ENCODE results near the gene TTLL12. TPM values are rescaled to one million over a fixed set of nuclear protein-coding genes. Genes with fewer than 3 reads are reported as not detected.
"Not testable (repeated sequence)": the region's sequence is repeated elsewhere in the genome, so short reads cannot be mapped to it uniquely, and the experiment has no call there.

Gene TTLL12
- total RNA-seq, 1 experiment from 2014 or later = 100 TPM

GRCh38 chr22:43146332-43146731, 40.6 kb downstream of the TTLL12 start:
- H3K27me3 ChIP-seq (ENCODE audit: insufficient read depth, low read length); H3K9ac ChIP-seq (ENCODE audit: low read length); H4K20me1 ChIP-seq (ENCODE audit: insufficient read depth); H3K9me3 ChIP-seq (ENCODE audit: control insufficient read depth in 1 of 2, insufficient read depth in 1 of 2, low read depth in 1 of 2, low read length in 2 of 2); H3K27ac ChIP-seq (ENCODE audit: low read depth, low read length); intact Hi-C loops (cut with micrococcal nuclease); H3K4me3 ChIP-seq (replicated peaks in 1 of 2; ENCODE audit: low read depth in 1 of 2, low read length in 2 of 2); DNase-seq (ENCODE audit: low read depth, low spot score); ATAC-seq; H3K36me3 ChIP-seq (ENCODE audit: control insufficient read depth in 1 of 2, insufficient read depth in 2 of 2, low read length in 2 of 2); BruUV-seq (replicated peaks); H2AFZ ChIP-seq (ENCODE audit: low read depth, low read length, poor library complexity, severe bottlenecking); H3K9me2 ChIP-seq (ENCODE audit: insufficient read depth); CTCF ChIA-PET; H3K4me2 ChIP-seq (ENCODE audit: low read length): not testable (repeated sequence)
- ChIA-PET POLR2A (interaction anchor here (0.7 kb wide), 2 partner anchors 237 to 284 kb away, joined by 3 read pairs; no protein-coding TSS in a partner anchor), RAD21 (ENCODE audit: low non-redundant PET in 1 of 2, low total read pairs in 2 of 2, uncharacterized antibody in 2 of 2, unreplicated experiment in 2 of 2) (interaction anchor here in 1 of 2 experiments (0.7 kb wide), 1 partner anchor 67 kb away, joined by 4 read pairs; no protein-coding TSS in a partner anchor)
- Histone ChIP-seq H3K4me1 (ENCODE audit: control insufficient read depth in 1 of 2, insufficient read depth in 2 of 2, low read length in 2 of 2) (peaks cover 13 to 26% of the 10 kb centered on the region in 2 experiments; a peak in 3 of 4 replicates), H3K79me2 (ENCODE audit: insufficient read depth, low read length) (peaks cover 18% of the 10 kb centered on the region)

GRCh38 chr22:43145371-43145770, 41.6 kb downstream of the TTLL12 start:
- POLR2A ChIA-PET; BruUV-seq (replicated peaks); H3K9ac ChIP-seq (ENCODE audit: low read length); CTCF ChIA-PET; intact Hi-C loops (cut with micrococcal nuclease); H3K36me3 ChIP-seq (ENCODE audit: control insufficient read depth in 1 of 2, insufficient read depth in 2 of 2, low read length in 2 of 2); H3K9me3 ChIP-seq (ENCODE audit: control insufficient read depth in 1 of 2, insufficient read depth in 1 of 2, low read depth in 1 of 2, low read length in 2 of 2); H3K27me3 ChIP-seq (ENCODE audit: insufficient read depth, low read length); H3K9me2 ChIP-seq (ENCODE audit: insufficient read depth); H3K4me2 ChIP-seq (ENCODE audit: low read length); H3K4me3 ChIP-seq (replicated peaks in 1 of 2; ENCODE audit: low read depth in 1 of 2, low read length in 2 of 2); H3K27ac ChIP-seq (ENCODE audit: low read depth, low read length); ATAC-seq; H2AFZ ChIP-seq (ENCODE audit: low read depth, low read length, poor library complexity, severe bottlenecking); H4K20me1 ChIP-seq (ENCODE audit: insufficient read depth); DNase-seq (ENCODE audit: low read depth, low spot score): not testable (repeated sequence)
- Histone ChIP-seq H3K4me1 (ENCODE audit: control insufficient read depth in 1 of 2, insufficient read depth in 2 of 2, low read length in 2 of 2) (peaks cover 10 to 18% of the 10 kb centered on the region in 2 experiments; a peak in 3 of 4 replicates), H3K79me2 (ENCODE audit: insufficient read depth, low read length) (peaks cover 27% of the 10 kb centered on the region)
- RAD21 ChIA-PET (ENCODE audit: low non-redundant PET in 1 of 2, low total read pairs in 2 of 2, uncharacterized antibody in 2 of 2, unreplicated experiment in 2 of 2) = interaction anchor here in 1 of 2 experiments (0.6 kb wide), 1 partner anchor 35 kb away, joined by 4 read pairs; the partner anchor contains the start of gene BIK

DNA sequence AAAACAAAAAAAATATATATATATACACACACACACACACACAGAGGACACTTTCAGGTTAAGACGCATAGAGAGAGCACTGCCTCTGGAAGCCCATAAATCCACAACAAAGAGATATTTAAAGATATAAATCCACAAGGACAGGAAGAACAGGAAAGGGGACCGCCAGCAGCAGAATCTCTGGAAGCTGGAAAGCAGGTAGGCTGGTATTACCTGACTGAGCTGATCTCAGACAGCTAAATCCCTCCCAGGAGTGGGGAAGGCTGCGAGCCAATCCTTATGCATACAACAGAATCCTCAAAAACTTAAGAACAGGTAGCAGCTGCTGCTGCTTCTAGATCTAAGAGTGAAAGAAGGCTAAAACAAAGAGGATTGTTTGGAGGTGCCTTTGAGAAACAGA, 42.0 kb downstream of the TTLL12 start:
- DNase-seq (ENCODE audit: low read depth, low spot score) (no peak), ATAC-seq (no peak)
- H3K4me3 ChIP-seq (replicated peaks in 1 of 2; ENCODE audit: low read depth in 1 of 2, low read length in 2 of 2) = no peak overlapping the region
- ChIA-PET CTCF (interaction anchor here (1.2 kb wide), 1 partner anchor 43 kb away, joined by 3 read pairs; no protein-coding TSS in a partner anchor), POLR2A (interaction anchor here (1.4 kb wide), 1 partner anchor 18 kb away, joined by 3 read pairs; no protein-coding TSS in a partner anchor), RAD21 (ENCODE audit: low non-redundant PET in 1 of 2, low total read pairs in 2 of 2, uncharacterized antibody in 2 of 2, unreplicated experiment in 2 of 2) (no interaction called here)
- H2AFZ ChIP-seq (ENCODE audit: low read depth, low read length, poor library complexity, severe bottlenecking) = no peak overlapping the region
- H3K27me3 ChIP-seq (ENCODE audit: insufficient read depth, low read length) = no peaks in the 10 kb centered on the region
- no peak overlapping the region for H3K9ac ChIP-seq (ENCODE audit: low read length)
- no TSS peak for BruUV-seq (replicated peaks)
- intact Hi-C loops (cut with micrococcal nuclease) = no loop called here
- H4K20me1 ChIP-seq (ENCODE audit: insufficient read depth) = no peaks in the 10 kb centered on the region
- no peak overlapping the region for H3K4me2 ChIP-seq (ENCODE audit: low read length)
- no peak overlapping the region for H3K27ac ChIP-seq (ENCODE audit: low read depth, low read length)
- H3K79me2 ChIP-seq (ENCODE audit: insufficient read depth, low read length) = peaks cover 32% of the 10 kb centered on the region
- peaks cover 8 to 14% of the 10 kb centered on the region in 2 experiments; a peak in 3 of 4 replicates for H3K36me3 ChIP-seq (ENCODE audit: control insufficient read depth in 1 of 2, insufficient read depth in 2 of 2, low read length in 2 of 2)
- H3K9me2 ChIP-seq (ENCODE audit: insufficient read depth) = no peaks in the 10 kb centered on the region
- H3K9me3 ChIP-seq (ENCODE audit: control insufficient read depth in 1 of 2, insufficient read depth in 1 of 2, low read depth in 1 of 2, low read length in 2 of 2) = no peaks in the 10 kb centered on the region
- peaks cover 10 to 18% of the 10 kb centered on the region in 2 experiments; a peak in 3 of 4 replicates for H3K4me1 ChIP-seq (ENCODE audit: control insufficient read depth in 1 of 2, insufficient read depth in 2 of 2, low read length in 2 of 2)
- TF ChIP-seq REST (IDR thresholded peaks at IDR 0.05; ENCODE audit: low read depth) (no peak), CEBPB (IDR thresholded peaks at IDR 0.05; ENCODE audit: low read depth) (no peak), POLR2AphosphoS5 (IDR thresholded peaks at IDR 0.05; ENCODE audit: low read depth, low read length) (no peak), EZH2 (IDR thresholded peaks at IDR 0.05) (no peak), FOSL1 (IDR thresholded peaks at IDR 0.05; ENCODE audit: low read depth) (no peak), EGR1 (IDR thresholded peaks at IDR 0.05; ENCODE audit: low read depth) (no peak)
- TF ChIP-seq, protein P1, sequence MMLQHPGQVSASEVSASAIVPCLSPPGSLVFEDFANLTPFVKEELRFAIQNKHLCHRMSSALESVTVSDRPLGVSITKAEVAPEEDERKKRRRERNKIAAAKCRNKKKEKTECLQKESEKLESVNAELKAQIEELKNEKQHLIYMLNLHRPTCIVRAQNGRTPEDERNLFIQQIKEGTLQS (IDR thresholded peaks at IDR 0.05) = no peak

Measured in HCT116 (cell line).